GM12801 (cell line): Measurements from ENCODE around the gene ZNF516.

ENCODE experiments used
- CTCF ChIP-seq: IDR thresholded peaks from one replicate; pipeline ENCODE4 v1.5.1; 2011; ENCODE audit warnings: control low read depth; ENCODE audit not compliant: insufficient read length; ENCODE audit errors: extremely low read depth

Gene ZNF516

GRCh38 chr18:76373297-76373696 lies 121.7 kb downstream of the ZNF516 start:
- no peak for TF ChIP-seq CTCF

GRCh38 chr18:76371301-76372203 lies 123.5 kb downstream of the ZNF516 start:
- TF ChIP-seq CTCF = no peak

- no peak for TF ChIP-seq CTCF
Measured at GRCh38 chr18:76370686-76371085, 124.4 kb downstream of the ZNF516 start.

GRCh38 chr18:76370201-76370600 lies 124.8 kb downstream of the ZNF516 start:
- TF ChIP-seq CTCF = no peak

- TF ChIP-seq CTCF = no peak
Measured at GRCh38 chr18:76369791-76370190, 125.3 kb downstream of the ZNF516 start.

- no peak for TF ChIP-seq CTCF
Measured at GRCh38 chr18:76368976-76369375, 126.1 kb downstream of the ZNF516 start.

- no peak for TF ChIP-seq CTCF
Measured at GRCh38 chr18:76368271-76368670, 126.8 kb downstream of the ZNF516 start.
